Small intestine (tissue), 7 donors: Measurements from ENCODE around the gene HDGFL2. TPM values are rescaled to one million over a fixed set of nuclear protein-coding genes. Genes with fewer than 3 reads are reported as not detected.

Experiments used
- DNase-seq, 2 donors: peaks; one replicate each; pipeline versions ENCODE4 v3.0.0 to v3.0.0-alpha.2; 2013
- FAIRE-seq: peaks from 2 replicates; lab custom pipeline; 2012; peaks lifted over from hg19 to GRCh38; lab: Jason Lieb, UNC
- H3K27ac ChIP-seq, 3 donors: one replicate each; pipeline ENCODE4 v1.5.1; 2013; ENCODE audit warnings: low read length in 2 of 3, mild to moderate bottlenecking in 2 of 3, control low read depth in 1 of 3, inconsistent platforms in 1 of 3, low read depth in 1 of 3, moderate library complexity in 1 of 3
- H3K27me3 ChIP-seq, 3 donors: one replicate each; pipeline ENCODE4 v1.6.1; 2013; ENCODE audit warnings: low read length in 3 of 3, inconsistent platforms in 1 of 3; ENCODE audit not compliant: control insufficient read depth in 3 of 3, insufficient read depth in 3 of 3
- H3K36me3 ChIP-seq, 3 donors: one replicate each; pipeline ENCODE4 v1.6.1; 2013; ENCODE audit warnings: low read length in 3 of 3, inconsistent platforms in 1 of 3, low read depth in 1 of 3, mild to moderate bottlenecking in 1 of 3, moderate library complexity in 1 of 3; ENCODE audit not compliant: control insufficient read depth in 3 of 3, insufficient read depth in 2 of 3
- H3K4me1 ChIP-seq, 3 donors: one replicate each; pipeline ENCODE4 v1.6.1; 2013; ENCODE audit warnings: low read length in 2 of 3, inconsistent platforms in 1 of 3, low read depth in 1 of 3, mild to moderate bottlenecking in 1 of 3, moderate library complexity in 1 of 3; ENCODE audit not compliant: control insufficient read depth in 3 of 3, insufficient read depth in 2 of 3
- H3K4me3 ChIP-seq, 3 donors: one replicate each; pipeline ENCODE4 v1.5.1; 2013; ENCODE audit warnings: low read length in 3 of 3, control low read depth in 1 of 3, inconsistent platforms in 1 of 3, low read depth in 1 of 3, mild to moderate bottlenecking in 1 of 3, moderate library complexity in 1 of 3
- H3K9me3 ChIP-seq, 2 donors: one replicate each; pipeline ENCODE4 v1.6.1; 2013; ENCODE audit warnings: low read depth in 1 of 2, low read length in 1 of 2; ENCODE audit not compliant: control insufficient read depth in 2 of 2, insufficient read depth in 1 of 2
- WGBS, 3 donors: extraction: QIAGEN DNeasy Blood & Tissue Kit; methylation state at CpG; one replicate each; pipeline ENCODE4 v1.1.7; 2013; 5-methylcytosine and 5-hydroxymethylcytosine counted together
- polyA plus RNA-seq, 4 donors: library from polyadenylated mRNA; stranded (reverse) in 3 of 4; unstranded in 1 of 4; fragments of 200-250 nt in 3 of 4; fragments of 120-200 nt in 1 of 4; gene quantifications; one replicate each; pipeline versions ENCODE4 v1.2.1 to v1.2.3, GENCODE V29; 2013
- donor health status: healthy with polysubstance abuse.
- donor health status: control.
- donor health status: control.
- donor health status: Bipolar disorder and iron deficiency.
- donor health status: healthy.

HDGFL2 gene
- polyA plus RNA-seq, 4 donors: 18.4 to 40.2 (median 28.5) TPM

GRCh38 chr19:4488496-4488895, 16.4 kb downstream of the HDGFL2 start:
- FAIRE-seq (no peak), DNase-seq (no peak)
- 94 to 96% (median 96%) methylated on average over 29 of the region's 29 CpGs for WGBS, 3 donors

GRCh38 chr19:4491446-4491845, 19.3 kb downstream of the HDGFL2 start:
- Histone ChIP-seq H3K27me3 (no peaks in the 10 kb centered on the region), H3K27ac (no peak overlapping the region), H3K36me3 (peaks cover 15 to 75% (median 16%) of the 10 kb centered on the region in 3 donors), H3K4me1 (no peaks in the 10 kb centered on the region), H3K4me3 (no peak overlapping the region), H3K9me3 (no peaks in the 10 kb centered on the region)
- no peak for FAIRE-seq
- DNase-seq: no peak
- 95 to 98% (median 97%) methylated on average over 20 to 21 of the region's 21 CpGs for WGBS, 3 donors

More at GRCh38 chr19:4488496-4488895, 16.4 kb downstream of the HDGFL2 start:
- no peaks in the 10 kb centered on the region for H3K4me1 ChIP-seq
- H3K27me3 ChIP-seq: no peaks in the 10 kb centered on the region
- no peak overlapping the region for H3K27ac ChIP-seq
- no peak overlapping the region for H3K4me3 ChIP-seq
- no peaks in the 10 kb centered on the region for H3K9me3 ChIP-seq
- peaks cover 1 to 62% (median 6%) of the 10 kb centered on the region in 3 donors for H3K36me3 ChIP-seq

- 97 to 100% (median 98%) methylated on average over 3 of the region's 3 CpGs for WGBS, 3 donors
- Histone ChIP-seq H3K36me3 (peaks cover 16 to 80% (median 17%) of the 10 kb centered on the region in 3 donors), H3K27ac (no peak overlapping the region), H3K4me3 (no peak overlapping the region), H3K4me1 (no peaks in the 10 kb centered on the region), H3K27me3 (no peaks in the 10 kb centered on the region), H3K9me3 (no peaks in the 10 kb centered on the region)
- FAIRE-seq: no peak
- no peak for DNase-seq
Measured at GRCh38 chr19:4492337-4493103, 20.4 kb downstream of the HDGFL2 start.

GRCh38 chr19:4493104-4493928, 21.2 kb downstream of the HDGFL2 start:
- no peak overlapping the region for H3K4me3 ChIP-seq

GRCh38 chr19:4493929-4494690, 22.0 kb downstream of the HDGFL2 start:
- WGBS, 3 donors: 96 to 97% (median 97%) methylated on average over 57 to 61 of the region's 61 CpGs
- no peak for FAIRE-seq
- peaks cover 19 to 81% (median 21%) of the 10 kb centered on the region in 3 donors for H3K36me3 ChIP-seq
- no peak overlapping the region for H3K27ac ChIP-seq
- H3K4me1 ChIP-seq: no peaks in the 10 kb centered on the region
- no peak overlapping the region for H3K4me3 ChIP-seq
- H3K9me3 ChIP-seq: no peaks in the 10 kb centered on the region
- H3K27me3 ChIP-seq: no peaks in the 10 kb centered on the region
- no peak for DNase-seq

More at GRCh38 chr19:4493104-4493928, 21.2 kb downstream of the HDGFL2 start:
- 93 to 97% (median 95%) methylated on average over 24 to 41 of the region's 41 CpGs for WGBS, 3 donors
- peaks cover 19 to 83% (median 21%) of the 10 kb centered on the region in 3 donors for H3K36me3 ChIP-seq
- no peaks in the 10 kb centered on the region for H3K27me3 ChIP-seq
- no peaks in the 10 kb centered on the region for H3K4me1 ChIP-seq
- DNase-seq (no peak), FAIRE-seq (no peak)
- H3K27ac ChIP-seq: no peak overlapping the region
- H3K9me3 ChIP-seq: no peaks in the 10 kb centered on the region

- DNase-seq: no peak
- H3K9me3 ChIP-seq: no peaks in the 10 kb centered on the region
- FAIRE-seq: no peak
- H3K27me3 ChIP-seq: no peaks in the 10 kb centered on the region
- peaks cover 24 to 80% (median 24%) of the 10 kb centered on the region in 3 donors for H3K36me3 ChIP-seq
- no peaks in the 10 kb centered on the region for H3K4me1 ChIP-seq
- H3K4me3 ChIP-seq: no peak overlapping the region
- no peak overlapping the region for H3K27ac ChIP-seq
- WGBS, 3 donors: 94 to 96% (median 95%) methylated on average over 8 of the region's 8 CpGs
Measured at GRCh38 chr19:4494691-4495064, 22.6 kb downstream of the HDGFL2 start.

- Histone ChIP-seq H3K27ac (no peak overlapping the region), H3K36me3 (peaks cover 22 to 81% (median 24%) of the 10 kb centered on the region in 3 donors), H3K4me3 (no peak overlapping the region), H3K4me1 (no peaks in the 10 kb centered on the region), H3K9me3 (no peaks in the 10 kb centered on the region), H3K27me3 (no peaks in the 10 kb centered on the region)
- DNase-seq (peak in 1 of 2 donors; percentile 36), FAIRE-seq (no peak)
- 65 to 85% (median 78%) methylated on average over 10 to 12 of the region's 12 CpGs for WGBS, 3 donors
Measured at GRCh38 chr19:4495471-4495870, 23.4 kb downstream of the HDGFL2 start.

GRCh38 chr19:4496304-4496703, 24.2 kb downstream of the HDGFL2 start:
- 86 to 89% (median 88%) methylated on average over 15 to 18 of the region's 18 CpGs for WGBS, 3 donors
- DNase-seq: no peak
- Histone ChIP-seq H3K27ac (no peak overlapping the region), H3K27me3 (no peaks in the 10 kb centered on the region), H3K9me3 (no peaks in the 10 kb centered on the region), H3K4me3 (no peak overlapping the region), H3K36me3 (peaks cover 22 to 84% (median 26%) of the 10 kb centered on the region in 3 donors), H3K4me1 (no peaks in the 10 kb centered on the region)
- no peak for FAIRE-seq
